B cell (primary cell): Measurements from ENCODE around the gene MIR17HG.

Experiments used
- CTCF ChIP-seq: fragments of 200-600 bp; IDR thresholded peaks from one replicate; pipeline ENCODE4 v1.8.0; 2022; ENCODE audit warnings: antibody characterized with exemption, mild to moderate bottlenecking
- EZH2 ChIP-seq: IDR thresholded peaks from 2 replicates; pipeline ENCODE4 v1.6.1; 2012; ENCODE audit warnings: borderline replicate concordance, low read depth, mild to moderate bottlenecking, moderate library complexity, low read length; ENCODE audit not compliant: insufficient read depth, poor library complexity, severe bottlenecking

GRCh38 chr13:91326146-91326545 lies 21.3 kb upstream of the MIR17HG start:
- TF ChIP-seq CTCF (no peak), EZH2 (no peak)
